Thymus (tissue), 11 donors: ENCODE data around the gene COL6A3. TPM values are rescaled to one million over a fixed set of nuclear protein-coding genes. Genes with fewer than 3 reads are reported as not detected.

Source experiments
- DNase-seq, 9 donors: peaks; one replicate each; pipeline ENCODE4 v3.0.0-alpha.2; 2013; ENCODE audit warnings: low spot score in 9 of 9, low read depth in 6 of 9, missing footprints in 1 of 9
- H3K27ac ChIP-seq, 2 donors: one replicate each; pipeline ENCODE4 v1.5.1; 2013; ENCODE audit warnings: control low read depth in 1 of 2, low read depth in 1 of 2, low read length in 1 of 2, mild to moderate bottlenecking in 1 of 2, moderate library complexity in 1 of 2
- H3K27me3 ChIP-seq, 2 donors: one replicate each; pipeline ENCODE4 v1.5.1; 2013; ENCODE audit warnings: low read length in 1 of 2; ENCODE audit not compliant: control insufficient read depth in 2 of 2, insufficient read depth in 1 of 2
- H3K36me3 ChIP-seq, 2 donors: one replicate each; pipeline ENCODE4 v1.5.1; 2013; ENCODE audit warnings: low read length in 1 of 2, mild to moderate bottlenecking in 1 of 2, moderate library complexity in 1 of 2; ENCODE audit not compliant: control insufficient read depth in 2 of 2, insufficient read depth in 2 of 2
- H3K4me1 ChIP-seq, 2 donors: one replicate each; pipeline ENCODE4 v1.5.1; 2013; ENCODE audit warnings: low read length in 2 of 2; ENCODE audit not compliant: control insufficient read depth in 2 of 2, insufficient read depth in 2 of 2
- H3K4me3 ChIP-seq, 2 donors: one replicate each; pipeline ENCODE4 v1.5.1; 2013; ENCODE audit warnings: low read length in 2 of 2, control low read depth in 1 of 2, mild to moderate bottlenecking in 1 of 2
- H3K9me3 ChIP-seq, 2 donors: one replicate each; pipeline ENCODE4 v1.5.1; 2013; ENCODE audit warnings: low read length in 1 of 2, mild to moderate bottlenecking in 1 of 2; ENCODE audit not compliant: control insufficient read depth in 2 of 2, insufficient read depth in 1 of 2
- WGBS: extraction: QIAGEN DNeasy Blood & Tissue Kit; methylation state at CpG from one replicate; pipeline ENCODE4 v1.1.7; 2013; 5-methylcytosine and 5-hydroxymethylcytosine counted together
- polyA plus RNA-seq: library from polyadenylated mRNA; stranded (reverse); fragments of 200-250 nt; gene quantifications from one replicate; pipeline ENCODE4 v1.2.3, GENCODE V29; 2013
- total RNA-seq: library from RNA; stranded (reverse); fragments of 120-200 nt; gene quantifications from one replicate; pipeline ENCODE4 v1.2.4, GENCODE V29; 2013
- donor health status: healthy.

COL6A3 gene
- total and polyA plus RNA-seq, 2 donors = 28.8 to 36.2 TPM

DNA sequence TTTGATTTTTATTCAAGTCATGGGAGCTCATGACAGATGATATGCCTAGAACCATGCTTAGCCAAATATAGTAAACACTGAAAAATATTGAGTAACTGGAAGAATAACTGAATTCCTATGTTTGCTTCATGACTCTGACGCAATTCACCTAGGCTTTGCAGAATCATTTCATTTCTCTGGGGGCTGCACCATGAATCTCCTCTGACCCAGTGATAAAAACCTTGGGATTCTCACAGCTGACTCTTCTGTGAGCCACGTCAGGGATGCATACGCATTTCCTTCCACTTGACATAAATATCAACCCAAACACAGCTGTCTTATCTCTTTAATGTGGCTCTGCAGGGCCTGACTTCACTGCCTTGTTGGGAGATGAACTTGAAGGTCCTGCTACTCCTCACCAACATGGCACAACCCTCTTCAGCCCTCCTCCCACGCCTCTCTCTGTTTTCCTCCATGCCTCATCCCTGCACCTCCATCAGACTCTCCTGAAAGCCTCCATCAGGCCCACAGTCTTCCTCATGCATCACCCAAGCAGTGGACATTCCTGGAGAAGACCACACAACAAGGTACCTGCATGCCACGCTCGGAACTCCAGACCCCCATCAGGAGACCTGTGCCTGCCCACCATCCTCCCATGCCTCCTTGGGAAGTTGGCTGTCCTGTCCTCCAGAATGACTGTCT lies 29.8 kb downstream of the COL6A3 start:
- no peaks in the 10 kb centered on the region for H3K9me3 ChIP-seq
- H3K36me3 ChIP-seq = no peaks in the 10 kb centered on the region
- no peak for DNase-seq
- H3K27me3 ChIP-seq = peaks cover 0 to 2% of the 10 kb centered on the region in 2 donors
- no peak overlapping the region for H3K4me3 ChIP-seq
- H3K27ac ChIP-seq = no peak overlapping the region
- WGBS = 87% methylated on average over 6 of the region's 6 CpGs
- H3K4me1 ChIP-seq = no peaks in the 10 kb centered on the region

DNA sequence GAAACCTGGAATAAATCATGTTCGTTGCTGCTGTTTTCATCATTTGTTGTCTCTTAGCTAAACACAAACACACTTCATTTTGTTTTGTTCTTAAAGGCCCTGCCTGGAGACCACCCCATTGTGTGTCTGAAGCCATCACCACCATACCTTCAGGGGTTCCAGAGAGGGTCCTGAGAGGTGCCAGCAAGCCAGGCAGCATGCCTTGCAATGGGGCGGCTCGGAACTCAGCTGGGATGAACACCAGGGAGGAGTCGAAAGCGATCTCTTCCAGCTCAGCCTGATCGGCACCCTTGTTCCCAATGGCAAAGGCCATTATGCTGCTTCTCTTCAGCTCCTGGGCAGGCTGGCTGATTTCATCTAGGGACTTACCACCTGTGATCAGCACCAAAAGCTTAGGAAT lies 33.2 kb downstream of the COL6A3 start:
- Histone ChIP-seq H3K27ac (no peak overlapping the region), H3K9me3 (no peaks in the 10 kb centered on the region), H3K27me3 (peaks cover 0 to 2% of the 10 kb centered on the region in 2 donors), H3K4me3 (no peak overlapping the region), H3K4me1 (no peaks in the 10 kb centered on the region), H3K36me3 (no peaks in the 10 kb centered on the region)
- DNase-seq = no peak
- WGBS = 94% methylated on average over 6 of the region's 6 CpGs

DNA sequence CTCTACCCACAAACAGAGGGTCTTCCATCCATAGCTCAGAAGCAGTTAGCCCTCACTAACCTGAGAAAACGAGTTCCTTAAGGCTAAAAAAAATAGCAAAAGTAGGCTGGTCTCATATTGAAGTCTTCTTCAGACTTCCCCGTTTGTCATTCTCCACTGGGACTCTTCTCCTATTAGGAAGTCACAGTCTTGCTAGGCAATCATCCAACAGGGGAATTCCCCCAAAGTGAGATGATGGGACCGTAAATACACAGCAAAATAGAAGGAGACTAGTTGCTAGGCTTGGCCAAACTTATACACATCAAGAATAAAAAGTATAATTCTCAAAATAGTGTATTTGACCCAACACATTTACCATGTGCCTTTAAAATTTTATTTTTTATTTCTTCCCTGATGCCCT lies 34.3 kb downstream of the COL6A3 start:
- no peak for DNase-seq
- no peak overlapping the region for H3K4me3 ChIP-seq
- WGBS = 83% methylated on average over 3 of the region's 3 CpGs
- H3K27ac ChIP-seq = no peak overlapping the region
- H3K36me3 ChIP-seq = peaks cover 0 to under 1% of the 10 kb centered on the region in 2 donors
- H3K9me3 ChIP-seq = no peaks in the 10 kb centered on the region
- peaks cover 0 to 2% of the 10 kb centered on the region in 2 donors for H3K27me3 ChIP-seq
- no peaks in the 10 kb centered on the region for H3K4me1 ChIP-seq

DNA sequence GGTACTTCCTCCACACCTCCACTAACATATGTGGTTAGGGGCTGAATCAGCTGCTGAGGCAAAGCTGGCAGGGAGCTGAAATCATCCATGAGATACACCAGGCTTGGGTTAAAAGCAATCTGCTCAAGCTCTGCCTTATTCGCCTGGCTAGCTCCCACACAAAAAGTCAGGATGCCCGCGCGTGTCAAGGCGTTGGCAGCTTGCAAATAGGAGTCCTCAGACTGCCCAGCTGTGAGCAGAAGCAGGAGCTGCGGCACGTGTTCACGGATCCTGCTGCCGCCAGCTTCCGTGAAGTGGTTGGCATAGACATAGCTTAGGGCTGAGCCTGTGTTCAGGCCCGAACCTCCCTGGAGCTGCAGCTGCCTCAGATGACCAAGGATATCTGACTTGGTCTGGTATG lies 35.3 kb downstream of the COL6A3 start:
- Histone ChIP-seq H3K27me3 (no peaks in the 10 kb centered on the region), H3K9me3 (no peaks in the 10 kb centered on the region), H3K27ac (no peak overlapping the region), H3K36me3 (peaks cover 0 to 6% of the 10 kb centered on the region in 2 donors), H3K4me3 (no peak overlapping the region), H3K4me1 (no peaks in the 10 kb centered on the region)
- no peak for DNase-seq
- 98% methylated on average over 11 of the region's 11 CpGs for WGBS

DNA sequence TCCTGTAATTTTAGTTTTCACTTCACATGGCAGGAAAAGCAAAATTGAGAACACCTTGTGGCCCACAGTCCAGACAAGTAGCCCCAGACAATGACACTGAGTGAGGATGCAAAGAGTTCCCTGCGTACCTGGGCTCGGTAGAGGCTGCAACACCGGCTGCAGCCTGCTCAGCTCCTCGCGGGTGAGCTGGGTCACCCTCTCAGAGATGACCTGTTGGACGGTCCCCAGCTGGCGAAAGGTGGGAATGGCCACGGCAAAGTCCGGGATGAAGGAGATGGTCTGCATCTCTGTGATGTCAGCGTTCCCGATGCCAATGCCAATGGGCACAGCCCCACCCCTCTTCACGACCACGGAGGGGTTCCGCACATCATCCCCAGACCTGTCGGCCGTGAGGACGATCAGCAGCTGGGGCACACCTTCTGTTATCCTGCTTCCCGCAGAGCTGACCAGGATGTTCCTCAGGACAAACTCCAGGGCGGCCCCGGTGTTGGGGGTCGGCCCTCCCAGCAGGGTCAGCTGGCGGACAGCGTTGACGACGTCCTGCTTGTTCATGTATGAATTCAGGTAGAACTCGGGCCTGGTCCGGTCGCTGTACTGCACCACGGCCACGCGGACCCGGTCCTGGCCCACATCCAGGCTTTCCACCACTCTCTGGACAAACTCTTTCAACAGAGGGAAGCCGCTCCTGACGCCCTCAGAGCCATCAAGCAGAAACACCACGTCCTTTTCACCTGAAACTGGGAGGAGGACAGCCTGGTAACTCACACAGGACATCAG lies 39.5 kb downstream of the COL6A3 start:
- no peak overlapping the region for H3K4me3 ChIP-seq
- H3K27me3 ChIP-seq = no peaks in the 10 kb centered on the region
- H3K27ac ChIP-seq = no peak overlapping the region
- WGBS = 96% methylated on average over 35 of the region's 35 CpGs
- H3K9me3 ChIP-seq = no peaks in the 10 kb centered on the region
- H3K4me1 ChIP-seq = no peaks in the 10 kb centered on the region
- no peak for DNase-seq
- H3K36me3 ChIP-seq = peaks cover 0 to 19% of the 10 kb centered on the region in 2 donors

DNA sequence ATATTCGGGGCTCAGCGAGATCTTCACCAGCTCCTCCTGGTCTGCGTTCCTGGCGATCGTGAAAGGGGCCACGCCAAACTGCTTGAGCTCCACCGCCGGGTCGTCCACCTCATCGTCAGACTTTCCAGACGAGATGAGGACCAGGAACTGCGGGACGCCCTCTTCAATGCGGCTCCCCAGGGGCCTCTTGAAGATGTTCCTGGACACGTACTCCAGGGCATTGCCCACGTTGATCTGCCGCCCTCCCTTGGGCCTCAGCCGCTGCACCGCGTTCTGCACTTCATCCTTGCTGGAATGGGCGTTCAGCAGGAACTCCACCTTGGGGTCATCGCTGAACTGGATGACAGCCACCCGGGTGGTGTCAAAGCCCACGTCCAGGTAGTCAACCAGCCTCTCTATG lies 42.1 kb downstream of the COL6A3 start:
- no peak for DNase-seq
- H3K27ac ChIP-seq = no peak overlapping the region
- H3K4me1 ChIP-seq = no peaks in the 10 kb centered on the region
- H3K36me3 ChIP-seq = peaks cover 0 to 22% of the 10 kb centered on the region in 2 donors
- no peaks in the 10 kb centered on the region for H3K9me3 ChIP-seq
- H3K27me3 ChIP-seq = no peaks in the 10 kb centered on the region
- H3K4me3 ChIP-seq = no peak overlapping the region
- WGBS = 96% methylated on average over 24 of the region's 24 CpGs

DNA sequence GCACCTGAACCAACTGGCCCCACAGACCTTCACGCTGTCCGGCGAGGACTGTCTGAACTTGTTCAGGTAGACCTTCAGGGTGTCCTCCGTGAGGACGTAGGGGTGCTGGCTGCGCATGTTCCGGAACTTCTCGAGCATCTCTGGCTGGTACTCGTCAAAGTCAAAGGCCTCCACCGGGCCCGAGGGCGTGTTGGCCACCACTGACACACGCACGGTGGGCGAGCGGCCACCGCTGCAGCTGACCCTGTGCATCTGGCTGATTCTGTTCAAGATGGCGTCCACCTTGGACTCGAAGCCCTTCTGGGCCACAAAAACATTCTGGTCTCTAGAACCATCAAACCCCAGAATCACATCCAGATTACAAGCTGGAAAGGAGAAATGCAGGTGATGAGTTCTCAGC lies 48.3 kb downstream of the COL6A3 start:
- 97% methylated on average over 19 of the region's 19 CpGs for WGBS
- Histone ChIP-seq H3K36me3 (peaks cover 11 to 18% of the 10 kb centered on the region in 2 donors), H3K9me3 (no peaks in the 10 kb centered on the region), H3K4me3 (no peak overlapping the region), H3K4me1 (no peaks in the 10 kb centered on the region), H3K27me3 (no peaks in the 10 kb centered on the region), H3K27ac (no peak overlapping the region)
- no peak for DNase-seq

DNA sequence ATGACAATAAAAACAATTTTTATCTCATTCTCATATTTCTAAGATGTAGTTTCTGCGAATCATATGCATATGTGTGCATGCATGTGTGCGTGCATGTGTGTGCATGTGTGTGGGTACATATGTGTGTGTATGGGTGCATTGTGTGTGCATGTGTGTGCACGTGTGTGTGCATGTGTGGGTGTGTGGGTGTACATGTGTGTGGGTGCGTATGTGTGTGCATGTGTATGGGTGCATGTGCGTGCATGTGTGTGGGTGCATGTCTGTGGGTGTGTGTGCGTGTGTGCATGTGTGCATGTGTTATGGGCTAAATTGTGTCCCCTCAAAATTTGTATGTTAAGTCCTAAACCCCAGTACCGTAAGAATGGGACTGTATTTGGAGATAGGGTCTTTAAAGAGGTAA lies 49.3 kb downstream of the COL6A3 start:
- H3K4me1 ChIP-seq = no peaks in the 10 kb centered on the region
- no peak overlapping the region for H3K4me3 ChIP-seq
- 99% methylated on average over 7 of the region's 7 CpGs for WGBS
- H3K36me3 ChIP-seq = peaks cover 11 to 25% of the 10 kb centered on the region in 2 donors
- no peaks in the 10 kb centered on the region for H3K9me3 ChIP-seq
- H3K27ac ChIP-seq = no peak overlapping the region
- no peak for DNase-seq
- H3K27me3 ChIP-seq = no peaks in the 10 kb centered on the region

DNA sequence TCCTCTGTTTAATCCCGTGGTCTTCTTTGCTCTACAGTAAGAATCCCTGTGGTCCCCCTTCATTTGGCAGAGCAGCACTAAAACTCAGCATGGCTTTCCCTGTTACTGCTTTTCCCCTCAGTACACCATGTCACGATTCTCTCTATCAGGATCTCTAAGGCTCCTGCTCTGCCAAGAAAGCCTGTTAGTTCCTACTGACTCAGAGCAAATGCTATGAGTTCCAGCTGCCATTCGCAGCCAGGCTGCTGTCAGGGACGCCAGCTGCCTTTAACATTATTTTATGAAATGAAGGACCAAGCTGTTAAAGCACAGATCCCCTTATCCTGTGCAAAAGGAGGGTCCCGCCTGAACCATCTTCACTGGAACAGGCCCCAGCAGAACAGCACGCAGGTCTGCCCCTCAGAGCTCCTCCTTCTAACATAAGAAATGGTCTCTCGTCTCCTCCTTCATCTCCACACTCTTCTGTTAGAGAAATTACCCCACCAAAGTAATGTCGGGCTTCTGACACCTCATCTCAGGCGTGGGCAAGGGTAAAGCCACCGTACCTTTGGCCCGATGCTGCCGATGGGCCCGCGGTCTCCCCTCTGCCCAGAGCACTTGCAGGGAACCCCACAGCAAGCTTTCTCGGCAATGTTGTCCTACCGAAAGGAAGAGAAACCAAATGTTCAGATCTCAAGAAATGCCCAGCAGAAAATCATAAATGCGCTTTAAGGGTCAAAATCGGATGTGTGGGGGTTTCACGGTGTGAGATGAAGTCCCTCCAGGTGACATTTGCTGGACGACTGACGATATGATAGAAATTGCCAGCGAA lies 52.6 kb downstream of the COL6A3 start:
- H3K27ac ChIP-seq = no peak overlapping the region
- H3K9me3 ChIP-seq = no peaks in the 10 kb centered on the region
- WGBS = 97% methylated on average over 22 of the region's 22 CpGs
- no peaks in the 10 kb centered on the region for H3K27me3 ChIP-seq
- DNase-seq = no peak
- H3K36me3 ChIP-seq = peaks cover 9 to 28% of the 10 kb centered on the region in 2 donors
- H3K4me3 ChIP-seq = no peak overlapping the region
- H3K4me1 ChIP-seq = no peaks in the 10 kb centered on the region
